Endodermal cell (in vitro differentiated cells): ENCODE data around the gene ICAM3. TPM values are rescaled to one million over a fixed set of nuclear protein-coding genes. Genes with fewer than 3 reads are reported as not detected.

Source experiments
- DNase-seq: peaks from one replicate; pipeline ENCODE4 v3.0.0-alpha.2; 2017
- H3K27ac ChIP-seq: 2 replicates; pipeline ENCODE4 v1.5.1; 2013; ENCODE audit warnings: mild to moderate bottlenecking, low read depth, low read length, moderate library complexity
- H3K27me3 ChIP-seq: 2 replicates; pipeline ENCODE4 v1.6.1; 2013; ENCODE audit warnings: mild to moderate bottlenecking, low read length, moderate library complexity; ENCODE audit not compliant: insufficient read depth, control insufficient read depth, poor library complexity, severe bottlenecking
- H3K36me3 ChIP-seq: 2 replicates; pipeline ENCODE4 v1.7.0; 2013; ENCODE audit warnings: mild to moderate bottlenecking, low read length, moderate library complexity; ENCODE audit not compliant: control insufficient read depth, insufficient read depth
- H3K4me1 ChIP-seq: one replicate; pipeline ENCODE4 v1.7.0; 2013; ENCODE audit warnings: low read length; ENCODE audit not compliant: control insufficient read depth, insufficient read depth
- H3K4me3 ChIP-seq: 2 replicates; pipeline ENCODE4 v1.5.1; 2013; ENCODE audit warnings: mild to moderate bottlenecking, low read length, moderate library complexity
- H3K9ac ChIP-seq: 2 replicates; pipeline ENCODE4 v1.6.1; 2013; ENCODE audit warnings: mild to moderate bottlenecking, low read length, moderate library complexity; ENCODE audit not compliant: poor library complexity, severe bottlenecking; ENCODE audit errors: extremely low read depth
- H3K9me3 ChIP-seq: 2 replicates; pipeline ENCODE4 v1.6.1; 2013; ENCODE audit warnings: mild to moderate bottlenecking, low read length, moderate library complexity; ENCODE audit not compliant: control insufficient read depth
- H3K27ac Mint-ChIP-seq: 2 replicates; pipeline ENCODE4 v1.8.0; 2020; ENCODE audit warnings: mixed read lengths
- H3K27me3 Mint-ChIP-seq: 2 replicates; pipeline ENCODE4 v1.8.0; 2021; ENCODE audit warnings: mild to moderate bottlenecking, mixed read lengths; ENCODE audit not compliant: insufficient read depth
- H3K36me3 Mint-ChIP-seq: 2 replicates; pipeline ENCODE4 v1.8.0; 2020; ENCODE audit warnings: low read depth, mixed read lengths
- H3K4me1 Mint-ChIP-seq: 2 replicates; pipeline ENCODE4 v1.8.0; 2020; ENCODE audit warnings: mixed read lengths
- H3K4me3 Mint-ChIP-seq: 2 replicates; pipeline ENCODE4 v1.8.0; 2020; ENCODE audit warnings: mild to moderate bottlenecking, moderate library complexity, mixed read lengths
- H3K9me3 Mint-ChIP-seq: 2 replicates; pipeline ENCODE4 v1.8.0; 2020; ENCODE audit warnings: mild to moderate bottlenecking, mixed read lengths
- CTCF ChIP-seq: fragments of 200-600 bp; sonication (generic); conservative IDR thresholded peaks from 2 replicates; pipeline ENCODE4 v1.5.0; 2021; ENCODE audit warnings: antibody characterized with exemption, mild to moderate bottlenecking
- WGBS, 2 experiments: methylation state at CpG; one replicate each; pipeline versions ENCODE4 v1.1.5 to v1.1.7; 2013; ENCODE audit warnings: missing lambda C conversion rate in 2 of 2, mixed read lengths in 1 of 2; ENCODE audit not compliant: insufficient coverage in 1 of 2, insufficient read length in 1 of 2; 5-methylcytosine and 5-hydroxymethylcytosine counted together
- total RNA-seq, 2 donors: library from RNA; stranded (reverse); fragmentation: NEBNext Ultra II Directional in 1 of 2; extraction: Animal tissue kit (Norgen Biotek cat#: 25700) in 1 of 2; gene quantifications; 2 replicates in 1 of 2; 3 replicates in 1 of 2; pipeline ENCODE4 v1.2.1, GENCODE V29; 2021

ICAM3 gene
- total RNA-seq, 2 donors from 2014 or later, result 2.7 to 13.7 TPM

- no peaks in the 10 kb centered on the region for H3K36me3 Mint-ChIP-seq
- Histone ChIP-seq H3K4me3 (no peak overlapping the region), H3K36me3 (no peaks in the 10 kb centered on the region), H3K27ac (no peak overlapping the region), H3K27me3 (peaks cover 52% of the 10 kb centered on the region), H3K9me3 (no peaks in the 10 kb centered on the region), H3K9ac (no peak overlapping the region), H3K4me1 (no peaks in the 10 kb centered on the region)
- H3K27ac Mint-ChIP-seq, result no peak overlapping the region
- peaks cover 3% of the 10 kb centered on the region for H3K4me1 Mint-ChIP-seq
- H3K4me3 Mint-ChIP-seq, result no peak overlapping the region
- DNase-seq, result no peak
- peaks cover 55% of the 10 kb centered on the region for H3K27me3 Mint-ChIP-seq
- TF ChIP-seq CTCF, result no peak
- peaks cover 3% of the 10 kb centered on the region for H3K9me3 Mint-ChIP-seq
- WGBS, 2 experiments, result 91 to 100% methylated on average over 3 to 4 of the region's 4 CpGs
Observed at GRCh38 chr19:10285393-10285792, 54.0 kb downstream of the ICAM3 start.

GRCh38 chr19:10284960-10285278, 54.5 kb downstream of the ICAM3 start:
- H3K27ac Mint-ChIP-seq, result no peak overlapping the region
- peaks cover 50% of the 10 kb centered on the region for H3K27me3 Mint-ChIP-seq
- H3K4me3 Mint-ChIP-seq, result no peak overlapping the region
- no peaks in the 10 kb centered on the region for H3K36me3 Mint-ChIP-seq
- Histone ChIP-seq H3K4me3 (no peak overlapping the region), H3K27me3 (peaks cover 48% of the 10 kb centered on the region), H3K4me1 (no peaks in the 10 kb centered on the region), H3K9ac (no peak overlapping the region), H3K27ac (no peak overlapping the region), H3K36me3 (no peaks in the 10 kb centered on the region), H3K9me3 (no peaks in the 10 kb centered on the region)
- no peak for DNase-seq
- H3K4me1 Mint-ChIP-seq, result no peaks in the 10 kb centered on the region
- WGBS, 2 experiments, result 94 to 97% methylated on average over 13 of the region's 13 CpGs
- no peak for TF ChIP-seq CTCF
- peaks cover 2% of the 10 kb centered on the region for H3K9me3 Mint-ChIP-seq

GRCh38 chr19:10284065-10284959, 55.1 kb downstream of the ICAM3 start:
- no peak overlapping the region for H3K27ac Mint-ChIP-seq
- peaks cover 42% of the 10 kb centered on the region for H3K27me3 ChIP-seq
- no peak overlapping the region for H3K27ac ChIP-seq
- no peak overlapping the region for H3K4me3 Mint-ChIP-seq
- no peak overlapping the region for H3K4me3 ChIP-seq
- no peaks in the 10 kb centered on the region for H3K9me3 ChIP-seq
- no peaks in the 10 kb centered on the region for H3K36me3 Mint-ChIP-seq
- H3K4me1 ChIP-seq, result no peaks in the 10 kb centered on the region
- WGBS, 2 experiments, result 91 to 93% methylated on average over 24 to 34 of the region's 34 CpGs
- peaks cover 2% of the 10 kb centered on the region for H3K9me3 Mint-ChIP-seq
- H3K27me3 Mint-ChIP-seq, result peaks cover 46% of the 10 kb centered on the region
- no peak for TF ChIP-seq CTCF
- H3K9ac ChIP-seq, result no peak overlapping the region
- DNase-seq, result no peak
- H3K4me1 Mint-ChIP-seq, result no peaks in the 10 kb centered on the region
- H3K36me3 ChIP-seq, result no peaks in the 10 kb centered on the region

Other genes starting within 250 kb of the ICAM3 start
- not detected for gene ANGPTL6, start 236.9 kb downstream of the ICAM3 start, total RNA-seq
- 10 to 100 TPM; 40.3 to 54.0 TPM for gene PPAN, start 233.3 kb downstream of the ICAM3 start, total RNA-seq
- gene P2RY11, start 227.9 kb downstream of the ICAM3 start, total RNA-seq, result 10 to 100 TPM in 1 of 2 donors, 1 to 10 TPM in 1; 9.0 to 14.8 TPM
- 100 to 1,000 TPM; 216 to 257 TPM for gene EIF3G, start 219.7 kb downstream of the ICAM3 start, total RNA-seq
- gene DNMT1, start 144.7 kb downstream of the ICAM3 start, total RNA-seq, result 100 to 1,000 TPM; 163 to 189 TPM
- gene S1PR2, start 108.3 kb downstream of the ICAM3 start, total RNA-seq, result 10 to 100 TPM; 11.0 to 16.4 TPM
- gene MRPL4, start 87.4 kb downstream of the ICAM3 start, total RNA-seq, result 10 to 100 TPM; 66.0 to 69.2 TPM
- gene ICAM1, start 68.5 kb downstream of the ICAM3 start, total RNA-seq, result 1 to 10 TPM; 1.7 to 5.2 TPM
- under 1 TPM in 1 of 2 donors, not detected in 1; 0.44 TPM for gene ICAM4, start 52.7 kb downstream of the ICAM3 start, total RNA-seq
- gene ICAM5, start 49.7 kb downstream of the ICAM3 start, total RNA-seq, result under 1 TPM; 0.18 to 0.37 TPM
- gene ZGLP1, start 29.8 kb downstream of the ICAM3 start, total RNA-seq, result 1 to 10 TPM; 4.5 to 7.8 TPM
- gene FDX2, start 23.6 kb downstream of the ICAM3 start, total RNA-seq, result 10 to 100 TPM; 23.2 to 25.9 TPM
- gene RAVER1, start 6.1 kb downstream of the ICAM3 start, total RNA-seq, result 10 to 100 TPM; 53.1 to 64.7 TPM
- 10 to 100 TPM; 63.5 to 65.8 TPM for gene TYK2, start 40.9 kb upstream of the ICAM3 start, total RNA-seq
- 100 to 1,000 TPM; 148 to 172 TPM for gene CDC37, start 63.9 kb upstream of the ICAM3 start, total RNA-seq
- gene PDE4A, start 80.9 kb upstream of the ICAM3 start, total RNA-seq, result 1 to 10 TPM; 1.7 to 2.6 TPM
- gene KEAP1, start 163.7 kb upstream of the ICAM3 start, total RNA-seq, result 10 to 100 TPM; 53.3 to 59.5 TPM
- gene S1PR5, start 177.8 kb upstream of the ICAM3 start, total RNA-seq, result 1 to 10 TPM; 1.2 to 5.1 TPM
- 10 to 100 TPM; 37.9 to 44.8 TPM for gene ATG4D, start 204.3 kb upstream of the ICAM3 start, total RNA-seq
- 10 to 100 TPM; 45.2 to 47.7 TPM for gene KRI1, start 226.4 kb upstream of the ICAM3 start, total RNA-seq
- 1 to 10 TPM; 3.5 to 4.6 TPM for gene CDKN2D, start 229.4 kb upstream of the ICAM3 start, total RNA-seq
- 100 to 1,000 TPM; 132 to 146 TPM for gene AP1M2, start 247.7 kb upstream of the ICAM3 start, total RNA-seq